Muscle of leg (tissue), 11 donors: Measurements from ENCODE around the gene VWCE. TPM values are rescaled to one million over a fixed set of nuclear protein-coding genes. Genes with fewer than 3 reads are reported as not detected.
"Not testable (repeated sequence)": the region's sequence is repeated elsewhere in the genome, so short reads cannot be mapped to it uniquely, and the experiment has no call there.

ENCODE experiments used
- DNase-seq: peaks from one replicate; pipeline ENCODE4 v3.0.0; 2013
- H3K27ac ChIP-seq: one replicate; pipeline ENCODE4 v1.5.1; 2013; ENCODE audit warnings: mild to moderate bottlenecking, low read length, control low read depth
- H3K27me3 ChIP-seq: one replicate; pipeline ENCODE4 v1.6.1; 2013; ENCODE audit warnings: low read length; ENCODE audit not compliant: control insufficient read depth, insufficient read depth
- H3K36me3 ChIP-seq: one replicate; pipeline ENCODE4 v1.6.1; 2013; ENCODE audit warnings: low read length; ENCODE audit not compliant: control insufficient read depth, insufficient read depth
- H3K4me1 ChIP-seq: one replicate; pipeline ENCODE4 v1.6.1; 2013; ENCODE audit warnings: low read length; ENCODE audit not compliant: control insufficient read depth, insufficient read depth
- H3K4me3 ChIP-seq: one replicate; pipeline ENCODE4 v1.5.1; 2013; ENCODE audit warnings: low read length, control low read depth
- H3K9me3 ChIP-seq: replicated peaks from 2 replicates; pipeline ENCODE4 v1.6.1; 2013; ENCODE audit warnings: low read depth, low read length; ENCODE audit not compliant: control insufficient read depth
- WGBS: methylation state at CpG from one replicate; pipeline ENCODE4 v1.1.5; 2013; ENCODE audit warnings: missing lambda C conversion rate; ENCODE audit not compliant: insufficient coverage; 5-methylcytosine and 5-hydroxymethylcytosine counted together
- polyA plus RNA-seq, 8 donors: library from polyadenylated mRNA; unstranded; fragments of 120-200 nt; gene quantifications; one replicate each; pipeline versions ENCODE4 v1.2.1 to v1.2.3, GENCODE V29; 2013; ENCODE audit warnings: inconsistent platforms in 1 of 8, low replicate concordance in 1 of 8; ENCODE audit not compliant: insufficient read length in 8 of 8, insufficient read depth in 1 of 8
- total RNA-seq: library from RNA; stranded (reverse); fragments of 120-200 nt; gene quantifications from one replicate; pipeline ENCODE4 v1.2.4, GENCODE V29; 2013

Gene VWCE
- total and polyA plus RNA-seq, 9 donors, result 3.3 to 10.2 (median 5.0) TPM

DNA sequence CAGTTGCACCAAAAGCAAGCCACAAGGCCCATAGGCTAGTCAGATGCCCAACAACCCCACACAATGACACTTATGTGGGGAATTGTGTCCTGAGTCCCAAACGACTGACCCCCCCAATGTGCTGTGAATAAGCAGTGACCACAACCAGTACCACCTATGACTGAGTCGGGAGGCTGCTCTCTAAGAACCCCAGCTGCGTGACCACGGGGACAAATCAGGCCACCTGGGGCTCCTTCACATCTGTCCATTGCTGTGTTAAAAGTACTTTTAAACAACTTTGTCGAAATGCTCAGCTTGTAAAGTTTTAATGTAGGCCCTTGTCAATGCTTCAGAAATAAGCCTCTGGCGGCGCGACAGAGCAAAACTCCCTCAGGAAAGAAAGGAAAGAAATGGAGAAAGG, 54.8 kb downstream of the VWCE start:
- H3K4me1 ChIP-seq, result not testable (repeated sequence)

DNA sequence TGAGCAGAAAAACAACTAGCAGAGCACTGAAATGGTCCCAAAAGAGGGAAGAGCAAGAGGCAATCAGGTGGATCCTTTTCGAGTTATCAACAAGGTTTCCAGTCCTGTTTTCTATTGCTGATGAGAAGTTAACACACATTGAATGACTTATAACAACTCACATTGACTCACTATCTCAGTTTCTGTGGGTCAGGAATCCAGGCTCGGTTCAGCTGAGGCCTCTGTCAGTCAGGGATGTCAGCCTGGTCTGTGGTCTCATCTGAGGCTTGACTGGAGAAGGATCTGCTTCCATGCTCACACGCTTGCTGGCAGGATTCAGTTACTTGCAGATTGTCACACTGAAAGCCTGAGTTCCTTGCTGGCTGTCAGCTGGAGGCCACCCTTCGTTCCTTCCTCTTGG, 58.0 kb downstream of the VWCE start:
- no CpG with 5 or more reads among the region's 4 CpGs for WGBS
- H3K4me3 ChIP-seq, H3K4me1 ChIP-seq, H3K27me3 ChIP-seq, DNase-seq, H3K36me3 ChIP-seq, H3K9me3 ChIP-seq, H3K27ac ChIP-seq: not testable (repeated sequence)

More for the DNA sequence above, 54.8 kb downstream of the VWCE start:
- not testable (repeated sequence) for H3K4me3 ChIP-seq, H3K27ac ChIP-seq, H3K36me3 ChIP-seq, H3K27me3 ChIP-seq, H3K9me3 ChIP-seq, DNase-seq
- no CpG with 5 or more reads among the region's 8 CpGs for WGBS

DNA sequence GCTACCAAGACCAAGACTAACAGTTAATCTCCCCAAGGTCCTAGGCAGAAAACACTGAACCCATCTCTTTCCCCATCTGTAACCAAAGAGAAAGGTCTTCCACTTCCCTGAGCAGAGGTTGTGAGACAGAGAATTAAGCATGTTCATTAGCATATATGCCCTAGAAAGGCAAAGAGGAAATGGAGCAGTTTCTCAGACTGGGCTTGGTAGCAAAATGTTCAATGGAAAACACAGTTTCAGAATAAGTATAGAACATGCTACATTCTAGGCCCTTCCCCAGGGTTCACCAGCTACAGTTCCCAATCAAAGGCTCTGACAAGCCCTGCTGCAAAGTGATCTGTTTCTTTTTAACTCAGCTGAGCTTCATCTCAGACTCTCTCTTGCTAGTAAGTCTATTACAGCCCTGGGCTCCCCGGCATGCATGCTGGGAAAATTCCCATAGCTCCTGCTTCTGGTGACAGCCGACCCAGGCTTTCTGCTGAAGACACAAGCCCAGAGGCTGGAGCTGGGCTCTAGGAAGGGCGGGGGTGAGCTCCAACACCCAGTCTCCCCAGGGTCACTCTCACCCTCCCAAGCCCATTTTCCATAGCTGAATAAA, 62.5 kb downstream of the VWCE start:
- H3K4me1 ChIP-seq, H3K9me3 ChIP-seq, H3K4me3 ChIP-seq, H3K36me3 ChIP-seq, DNase-seq, H3K27ac ChIP-seq, H3K27me3 ChIP-seq: not testable (repeated sequence)
- no CpG with 5 or more reads among the region's 3 CpGs for WGBS

DNA sequence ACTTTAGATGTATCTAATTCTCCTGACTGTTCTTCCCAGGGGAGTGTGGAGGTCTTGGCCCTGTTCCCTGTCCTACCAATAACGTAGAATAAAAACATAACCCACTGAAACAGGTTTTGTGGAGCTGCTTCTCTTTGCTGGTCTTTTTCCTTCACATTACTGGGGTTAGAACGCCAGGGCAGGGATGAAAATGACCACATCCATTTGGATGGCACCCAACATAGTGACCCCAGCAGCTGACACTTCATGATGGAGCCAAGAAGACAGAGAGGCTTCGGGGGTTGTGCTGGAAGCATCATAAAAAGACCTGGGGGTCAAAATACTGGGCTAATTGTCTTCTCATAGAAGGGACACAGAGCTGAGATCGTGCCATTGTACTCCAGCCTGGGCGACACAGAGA, 63.5 kb downstream of the VWCE start:
- DNase-seq, H3K36me3 ChIP-seq, H3K9me3 ChIP-seq, H3K4me3 ChIP-seq, H3K4me1 ChIP-seq, H3K27me3 ChIP-seq, H3K27ac ChIP-seq: not testable (repeated sequence)
- no CpG with 5 or more reads among the region's 5 CpGs for WGBS

DNA sequence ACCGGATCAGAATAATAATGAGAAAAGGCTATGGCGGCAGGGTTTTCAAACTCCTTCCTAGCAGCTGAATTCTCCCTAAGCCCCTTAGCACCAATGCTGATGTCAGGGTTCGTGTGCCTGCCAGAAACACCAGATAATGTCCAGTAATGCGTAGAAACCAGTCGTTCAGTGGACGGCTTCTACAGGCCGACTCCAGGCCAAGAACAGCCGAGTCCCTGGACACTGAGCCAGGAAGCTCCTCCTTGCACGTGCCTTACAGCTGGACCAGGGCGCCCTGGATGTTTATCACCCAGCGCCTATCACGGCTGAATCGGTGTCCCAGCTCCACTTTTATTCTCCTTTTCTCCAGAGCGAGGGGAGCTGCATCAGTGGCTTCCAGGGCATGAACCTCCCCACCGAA, 64.1 kb downstream of the VWCE start:
- H3K4me3 ChIP-seq, H3K27me3 ChIP-seq, H3K9me3 ChIP-seq, H3K36me3 ChIP-seq, H3K27ac ChIP-seq, DNase-seq, H3K4me1 ChIP-seq: not testable (repeated sequence)
- WGBS, result no CpG with 5 or more reads among the region's 15 CpGs

DNA sequence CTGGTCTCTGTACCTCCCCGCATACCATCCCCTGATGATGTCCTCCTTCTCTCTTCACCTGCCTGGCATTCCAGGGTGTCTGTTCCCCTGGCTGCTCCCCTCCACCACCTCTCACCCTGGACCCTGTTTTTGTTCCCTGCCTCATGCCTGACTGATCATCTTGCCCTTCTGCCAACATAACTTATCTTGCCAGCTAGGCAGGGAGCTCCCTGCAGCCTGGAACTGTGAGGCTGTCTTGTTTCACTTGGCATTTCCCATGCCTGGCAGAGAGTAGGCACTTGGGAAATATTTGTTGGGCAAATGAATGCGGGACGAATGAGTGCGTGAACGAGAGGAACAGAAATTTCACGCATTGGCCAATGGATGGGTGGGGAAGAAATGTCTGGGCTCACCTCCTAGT, 65.7 kb downstream of the VWCE start:
- H3K9me3 ChIP-seq, DNase-seq, H3K27ac ChIP-seq, H3K4me1 ChIP-seq, H3K27me3 ChIP-seq, H3K36me3 ChIP-seq, H3K4me3 ChIP-seq: not testable (repeated sequence)
- no CpG with 5 or more reads among the region's 6 CpGs for WGBS

DNA sequence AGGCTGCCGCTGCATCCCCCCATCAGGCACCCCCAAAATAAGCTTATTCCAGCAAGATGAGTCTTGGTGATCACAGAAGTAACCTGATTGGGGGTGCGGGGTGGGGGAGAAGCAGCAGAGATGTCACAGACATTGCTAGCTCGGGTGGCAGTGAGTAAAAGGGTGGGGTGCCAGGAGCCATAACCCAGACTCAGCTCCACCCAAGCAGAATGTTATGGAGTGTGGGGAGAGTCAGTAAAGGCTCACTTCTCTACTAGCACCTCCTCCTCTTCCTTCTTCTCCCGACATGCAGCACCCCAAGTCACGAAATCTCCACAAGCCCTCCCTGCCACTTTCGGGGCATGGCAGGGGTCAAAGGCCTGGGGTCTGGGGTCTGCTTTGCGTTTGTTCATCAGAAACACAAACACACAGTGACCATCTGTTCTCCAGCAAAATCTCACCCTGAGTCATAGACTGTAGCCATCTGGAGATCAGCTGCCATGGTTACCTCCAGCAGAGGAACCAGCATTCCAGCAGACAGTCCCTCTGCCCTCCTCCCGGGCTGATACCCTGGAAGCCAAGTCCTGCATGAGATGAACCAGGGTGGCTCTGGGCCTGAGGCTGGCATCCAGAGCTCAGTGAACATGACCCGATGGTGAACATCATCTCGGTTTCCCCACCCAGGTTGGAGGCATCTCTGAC, 68.5 kb downstream of the VWCE start:
- no CpG with 5 or more reads among the region's 10 CpGs for WGBS
- not testable (repeated sequence) for DNase-seq, H3K36me3 ChIP-seq, H3K9me3 ChIP-seq, H3K4me3 ChIP-seq, H3K27me3 ChIP-seq, H3K27ac ChIP-seq, H3K4me1 ChIP-seq

DNA sequence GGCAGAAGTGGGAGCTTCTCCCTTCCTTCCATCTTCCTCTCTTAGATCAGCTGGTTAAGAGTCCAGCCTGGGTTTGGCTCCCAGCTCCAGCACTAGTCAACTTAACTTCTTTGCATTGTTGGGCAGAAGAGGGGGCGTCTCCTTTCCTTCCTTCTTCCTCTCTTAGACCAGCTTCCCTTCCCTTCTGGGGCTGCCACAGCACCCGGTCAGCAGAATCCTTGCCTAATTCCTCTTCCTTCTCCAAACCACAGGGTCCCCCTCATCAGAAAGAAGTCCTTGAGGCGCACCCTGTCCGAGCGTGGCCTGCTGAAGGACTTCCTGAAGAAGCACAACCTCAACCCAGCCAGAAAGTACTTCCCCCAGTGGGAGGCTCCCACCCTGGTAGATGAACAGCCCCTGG, 72.4 kb downstream of the VWCE start:
- H3K27ac ChIP-seq, H3K4me1 ChIP-seq, DNase-seq, H3K27me3 ChIP-seq, H3K9me3 ChIP-seq, H3K4me3 ChIP-seq, H3K36me3 ChIP-seq: not testable (repeated sequence)
- no CpG with 5 or more reads among the region's 5 CpGs for WGBS

DNA sequence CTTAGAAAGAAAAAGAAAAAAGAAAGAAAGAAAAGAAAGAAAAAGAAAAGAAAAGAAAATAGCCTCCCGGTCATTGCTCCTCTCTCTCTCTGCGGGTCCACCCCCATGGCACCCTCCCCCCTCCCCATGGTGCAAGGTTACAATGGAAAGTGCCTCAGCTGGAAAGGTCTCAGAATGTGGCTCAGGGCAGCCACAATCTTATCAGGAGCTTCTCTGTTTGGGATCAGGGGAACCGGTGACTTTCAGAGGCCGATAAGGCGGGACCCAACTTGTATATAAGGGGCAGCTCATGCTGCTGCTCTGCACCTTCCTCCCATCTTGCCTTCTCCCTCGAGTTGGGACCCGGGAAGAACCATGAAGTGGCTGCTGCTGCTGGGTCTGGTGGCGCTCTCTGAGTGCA, 73.1 kb downstream of the VWCE start, which contains the start of gene PGA4:
Gene PGA4, plus strand, starts transcription at position 301 of the 400 bp plus-strand sequence. Its CDS starts 54 bp downstream, at position 355.
- H3K4me1 ChIP-seq, H3K4me3 ChIP-seq, H3K36me3 ChIP-seq, DNase-seq, H3K27ac ChIP-seq, H3K9me3 ChIP-seq, H3K27me3 ChIP-seq: not testable (repeated sequence)
- WGBS, result no CpG with 5 or more reads among the region's 8 CpGs

DNA sequence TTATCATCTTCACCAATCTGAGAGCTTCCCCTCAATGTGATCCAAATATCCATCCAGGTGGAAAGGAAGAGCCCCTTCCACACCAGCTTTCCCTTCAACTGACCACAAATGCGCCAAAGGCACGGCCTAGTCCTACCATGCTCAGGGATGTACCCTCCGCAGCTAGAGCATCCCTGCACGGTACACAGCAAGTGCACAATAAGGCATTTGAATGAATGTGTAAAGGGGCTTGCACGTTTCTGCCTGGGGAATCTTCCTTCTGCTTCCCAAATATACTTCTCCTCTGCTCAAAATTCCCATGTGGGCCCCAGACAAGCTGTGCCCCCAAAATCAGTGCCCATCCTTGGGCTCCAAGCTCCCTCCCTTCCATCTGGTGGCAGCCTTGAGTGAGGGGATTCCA, 76.1 kb downstream of the VWCE start:
- no CpG with 5 or more reads among the region's 5 CpGs for WGBS
- H3K27me3 ChIP-seq, H3K36me3 ChIP-seq, DNase-seq, H3K27ac ChIP-seq, H3K4me1 ChIP-seq, H3K4me3 ChIP-seq, H3K9me3 ChIP-seq: not testable (repeated sequence)

DNA sequence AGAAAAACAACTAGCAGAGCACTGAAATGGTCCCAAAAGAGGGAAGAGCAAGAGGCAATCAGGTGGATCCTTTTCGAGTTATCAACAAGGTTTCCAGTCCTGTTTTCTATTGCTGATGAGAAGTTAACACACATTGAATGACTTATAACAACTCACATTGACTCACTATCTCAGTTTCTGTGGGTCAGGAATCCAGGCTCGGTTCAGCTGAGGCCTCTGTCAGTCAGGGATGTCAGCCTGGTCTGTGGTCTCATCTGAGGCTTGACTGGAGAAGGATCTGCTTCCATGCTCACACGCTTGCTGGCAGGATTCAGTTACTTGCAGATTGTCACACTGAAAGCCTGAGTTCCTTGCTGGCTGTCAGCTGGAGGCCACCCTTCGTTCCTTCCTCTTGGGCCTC, 76.8 kb downstream of the VWCE start:
- H3K36me3 ChIP-seq, H3K27ac ChIP-seq, H3K27me3 ChIP-seq, H3K4me3 ChIP-seq, H3K9me3 ChIP-seq, H3K4me1 ChIP-seq, DNase-seq: not testable (repeated sequence)
- WGBS, result no CpG with 5 or more reads among the region's 4 CpGs
